Panc1 (cell line): ENCODE measurements around the gene FAM187B. TPM values are rescaled to one million over a fixed set of nuclear protein-coding genes. Genes with fewer than 3 reads are reported as not detected.
A peak's percentile ranks its signal among the peaks of the same experiment; 100 is the strongest.
"Not testable (repeated sequence)": the region's sequence is repeated elsewhere in the genome, so short reads cannot be mapped to it uniquely, and the experiment has no call there.

ENCODE experiments used
- ATAC-seq: fragments of 200-7000 bp; cut with Tn5 transposase; 2 replicates; pipeline ENCODE4 v1.9.1; 2020; ENCODE audit warnings: mild to moderate bottlenecking, moderate library complexity
- BruUV-seq: library from RNA; stranded (reverse); fragments of 400-500 nt; replicated peaks from 2 replicates; lab custom pipeline; 2021; lab: Mats Ljungman, UMichigan
- CTCF ChIA-PET: fragments of 300-600 bp; sonication (Branson Sonifier 250); formaldehyde crosslinking; loops from one replicate; lab custom pipeline; 2022; ENCODE audit warnings: antibody characterized with exemption; lab: Charles Lee
- POLR2A ChIA-PET: fragments of 300-600 bp; sonication (Branson Sonifier 250); formaldehyde crosslinking; loops from one replicate; lab custom pipeline; 2022; ENCODE audit warnings: antibody characterized with exemption; lab: Charles Lee
- DNase-seq: peaks from one replicate; pipeline ENCODE4 v3.0.0-alpha.2; 2010; ENCODE audit warnings: low read depth, low spot score
- H3K27ac ChIP-seq: 2 replicates; pipeline ENCODE4 v1.5.1; 2011; ENCODE audit warnings: mild to moderate bottlenecking, low read length, inconsistent platforms
- H3K27me3 ChIP-seq: fragments of 200-500 bp; sonication (Bioruptor generic); 2 replicates; pipeline ENCODE4 v1.6.0; 2014; ENCODE audit warnings: low read length, inconsistent platforms; ENCODE audit not compliant: control insufficient read depth, insufficient read depth
- H3K36me3 ChIP-seq: fragments of 200-500 bp; sonication (Bioruptor generic); 2 replicates; pipeline ENCODE4 v1.5.1; 2014; ENCODE audit warnings: inconsistent platforms, mild to moderate bottlenecking, low read length, moderate library complexity; ENCODE audit not compliant: control insufficient read depth, insufficient read depth
- H3K4me1 ChIP-seq: 2 replicates; pipeline ENCODE4 v1.5.1; 2011; ENCODE audit warnings: inconsistent platforms, mild to moderate bottlenecking, low read length, moderate library complexity; ENCODE audit not compliant: control insufficient read depth, insufficient read depth
- H3K4me3 ChIP-seq, 2 experiments: 2 replicates each; pipeline ENCODE4 v1.5.1; 2011 to 2012; ENCODE audit warnings: low read depth in 2 of 2, low read length in 2 of 2, mild to moderate bottlenecking in 2 of 2, inconsistent platforms in 1 of 2, moderate library complexity in 1 of 2
- H3K9me3 ChIP-seq: fragments of 200-500 bp; sonication (Bioruptor generic); 2 replicates; pipeline ENCODE4 v1.5.1; 2014; ENCODE audit warnings: low read depth, mild to moderate bottlenecking, inconsistent platforms, low read length, moderate library complexity; ENCODE audit not compliant: control insufficient read depth, insufficient read depth
- POLR2AphosphoS5 ChIP-seq: IDR thresholded peaks from 2 replicates; pipeline ENCODE4 v1.6.1; 2012; ENCODE audit warnings: mild to moderate bottlenecking, low read depth, low read length, moderate library complexity
- SIN3A ChIP-seq: IDR thresholded peaks from 2 replicates; pipeline ENCODE4 v1.6.1; 2012; ENCODE audit warnings: low read depth, mild to moderate bottlenecking, low read length, moderate library complexity, borderline replicate concordance; ENCODE audit not compliant: insufficient read depth
- TCF7L2 ChIP-seq: IDR thresholded peaks from 2 replicates; pipeline ENCODE4 v1.6.1; 2011; ENCODE audit warnings: mild to moderate bottlenecking, low read depth, low read length, inconsistent platforms
- in situ Hi-C: cut with HindIII; loops from 2 replicates; pipeline ENCODE4 v1.10.0; 2016; ENCODE audit warnings: low sequenced_read_pairs, low pct_unique_long_range_greater_than_20kb
- intact Hi-C: fragments of 100-400 bp; cut with micrococcal nuclease; formaldehyde crosslinking; loops from one replicate; pipeline ENCODE4 v1.10.0; 2022; ENCODE audit not compliant: unreplicated experiment
- total RNA-seq: library from RNA; stranded (reverse); gene quantifications from one replicate; pipeline ENCODE4 v1.2.1, GENCODE V29; 2021; ENCODE audit not compliant: unreplicated experiment
- TF ChIP-seq, protein P1 (sequence below): fragments of 450-650 bp; IDR thresholded peaks from 2 replicates; pipeline ENCODE4 v1.5.1; 2017; ENCODE audit warnings: mild to moderate bottlenecking
- TF ChIP-seq, protein P2 (sequence below), 2 experiments: IDR thresholded peaks; 2 replicates each; pipeline ENCODE4 v1.6.1; 2011 to 2012; ENCODE audit warnings: low read depth in 2 of 2, control low read depth in 1 of 2, low read length in 1 of 2, mild to moderate bottlenecking in 1 of 2, moderate library complexity in 1 of 2; ENCODE audit not compliant: insufficient read depth in 1 of 2

Gene FAM187B
- total RNA-seq, 1 experiment from 2014 or later, result not detected

DNA sequence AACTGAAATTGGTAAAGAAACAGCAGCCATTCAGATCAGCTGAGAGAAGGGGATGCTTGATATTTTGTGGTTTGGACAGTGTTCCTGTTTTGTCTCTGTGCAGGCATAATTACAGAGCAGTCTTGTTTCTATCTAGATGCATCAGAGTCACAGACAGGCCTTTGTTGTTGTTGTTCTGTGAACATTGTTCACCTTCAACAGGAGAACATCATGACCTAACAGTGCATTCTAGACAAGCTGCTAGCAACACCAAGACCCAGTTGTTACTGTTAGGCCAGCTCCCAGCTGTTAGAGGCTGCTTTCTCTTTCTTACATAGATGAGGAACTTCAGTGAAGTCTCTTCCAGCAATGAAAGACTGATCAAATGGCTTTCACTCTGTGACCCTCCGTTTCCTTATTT, 11.8 kb upstream of the FAM187B start:
- intact Hi-C loops (no loop called here), in situ Hi-C loops (no loop called here)
- no peak overlapping the region for H3K4me3 ChIP-seq
- H3K27me3 ChIP-seq, result peaks cover 35% of the 10 kb centered on the region
- ChIA-PET CTCF (no interaction called here), POLR2A (no interaction called here)
- no peaks in the 10 kb centered on the region for H3K36me3 ChIP-seq
- no peak for DNase-seq
- no TSS peak for BruUV-seq
- H3K27ac ChIP-seq, result no peak overlapping the region
- peaks cover 6% of the 10 kb centered on the region; the same call in 1 of the 2 replicates for H3K9me3 ChIP-seq
- ATAC-seq, result no peak
- no peaks in the 10 kb centered on the region for H3K4me1 ChIP-seq
- no peak for TF ChIP-seq SIN3A
- TF ChIP-seq, protein P1, sequence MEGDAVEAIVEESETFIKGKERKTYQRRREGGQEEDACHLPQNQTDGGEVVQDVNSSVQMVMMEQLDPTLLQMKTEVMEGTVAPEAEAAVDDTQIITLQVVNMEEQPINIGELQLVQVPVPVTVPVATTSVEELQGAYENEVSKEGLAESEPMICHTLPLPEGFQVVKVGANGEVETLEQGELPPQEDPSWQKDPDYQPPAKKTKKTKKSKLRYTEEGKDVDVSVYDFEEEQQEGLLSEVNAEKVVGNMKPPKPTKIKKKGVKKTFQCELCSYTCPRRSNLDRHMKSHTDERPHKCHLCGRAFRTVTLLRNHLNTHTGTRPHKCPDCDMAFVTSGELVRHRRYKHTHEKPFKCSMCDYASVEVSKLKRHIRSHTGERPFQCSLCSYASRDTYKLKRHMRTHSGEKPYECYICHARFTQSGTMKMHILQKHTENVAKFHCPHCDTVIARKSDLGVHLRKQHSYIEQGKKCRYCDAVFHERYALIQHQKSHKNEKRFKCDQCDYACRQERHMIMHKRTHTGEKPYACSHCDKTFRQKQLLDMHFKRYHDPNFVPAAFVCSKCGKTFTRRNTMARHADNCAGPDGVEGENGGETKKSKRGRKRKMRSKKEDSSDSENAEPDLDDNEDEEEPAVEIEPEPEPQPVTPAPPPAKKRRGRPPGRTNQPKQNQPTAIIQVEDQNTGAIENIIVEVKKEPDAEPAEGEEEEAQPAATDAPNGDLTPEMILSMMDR, result no peak
- no peak for TF ChIP-seq POLR2AphosphoS5
- TF ChIP-seq, protein P2, sequence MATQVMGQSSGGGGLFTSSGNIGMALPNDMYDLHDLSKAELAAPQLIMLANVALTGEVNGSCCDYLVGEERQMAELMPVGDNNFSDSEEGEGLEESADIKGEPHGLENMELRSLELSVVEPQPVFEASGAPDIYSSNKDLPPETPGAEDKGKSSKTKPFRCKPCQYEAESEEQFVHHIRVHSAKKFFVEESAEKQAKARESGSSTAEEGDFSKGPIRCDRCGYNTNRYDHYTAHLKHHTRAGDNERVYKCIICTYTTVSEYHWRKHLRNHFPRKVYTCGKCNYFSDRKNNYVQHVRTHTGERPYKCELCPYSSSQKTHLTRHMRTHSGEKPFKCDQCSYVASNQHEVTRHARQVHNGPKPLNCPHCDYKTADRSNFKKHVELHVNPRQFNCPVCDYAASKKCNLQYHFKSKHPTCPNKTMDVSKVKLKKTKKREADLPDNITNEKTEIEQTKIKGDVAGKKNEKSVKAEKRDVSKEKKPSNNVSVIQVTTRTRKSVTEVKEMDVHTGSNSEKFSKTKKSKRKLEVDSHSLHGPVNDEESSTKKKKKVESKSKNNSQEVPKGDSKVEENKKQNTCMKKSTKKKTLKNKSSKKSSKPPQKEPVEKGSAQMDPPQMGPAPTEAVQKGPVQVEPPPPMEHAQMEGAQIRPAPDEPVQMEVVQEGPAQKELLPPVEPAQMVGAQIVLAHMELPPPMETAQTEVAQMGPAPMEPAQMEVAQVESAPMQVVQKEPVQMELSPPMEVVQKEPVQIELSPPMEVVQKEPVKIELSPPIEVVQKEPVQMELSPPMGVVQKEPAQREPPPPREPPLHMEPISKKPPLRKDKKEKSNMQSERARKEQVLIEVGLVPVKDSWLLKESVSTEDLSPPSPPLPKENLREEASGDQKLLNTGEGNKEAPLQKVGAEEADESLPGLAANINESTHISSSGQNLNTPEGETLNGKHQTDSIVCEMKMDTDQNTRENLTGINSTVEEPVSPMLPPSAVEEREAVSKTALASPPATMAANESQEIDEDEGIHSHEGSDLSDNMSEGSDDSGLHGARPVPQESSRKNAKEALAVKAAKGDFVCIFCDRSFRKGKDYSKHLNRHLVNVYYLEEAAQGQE (IDR thresholded peaks at IDR 0.05; ENCODE audit: insufficient read depth in 1 of 2, low read depth in 2 of 2, low read length in 1 of 2), result no peak
- TF ChIP-seq TCF7L2, result no peak

DNA sequence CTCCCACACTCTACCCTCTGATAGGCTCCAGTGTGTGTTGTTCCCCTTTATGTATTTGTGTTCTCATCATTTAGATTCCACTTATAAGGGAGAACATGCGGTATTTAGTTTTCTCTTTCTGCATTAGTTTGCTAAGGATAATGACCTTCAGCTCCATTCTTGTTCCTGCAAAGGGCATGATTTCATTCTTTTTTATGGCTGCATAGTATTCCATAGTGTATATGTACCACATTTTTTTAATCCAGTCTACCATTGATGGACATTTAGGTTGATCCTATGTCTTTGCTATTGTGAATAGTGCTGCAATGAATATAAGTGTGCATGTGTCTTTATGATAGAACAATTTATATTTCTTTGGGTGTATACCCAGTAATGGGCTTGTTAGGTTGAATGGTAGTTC, 11.1 kb upstream of the FAM187B start:
- CTCF ChIA-PET, DNase-seq, BruUV-seq, intact Hi-C loops, H3K36me3 ChIP-seq, POLR2A ChIA-PET, H3K4me1 ChIP-seq, H3K4me3 ChIP-seq, H3K9me3 ChIP-seq, in situ Hi-C loops, ATAC-seq, H3K27ac ChIP-seq: not testable (repeated sequence)
- peaks cover 34% of the 10 kb centered on the region for H3K27me3 ChIP-seq

DNA sequence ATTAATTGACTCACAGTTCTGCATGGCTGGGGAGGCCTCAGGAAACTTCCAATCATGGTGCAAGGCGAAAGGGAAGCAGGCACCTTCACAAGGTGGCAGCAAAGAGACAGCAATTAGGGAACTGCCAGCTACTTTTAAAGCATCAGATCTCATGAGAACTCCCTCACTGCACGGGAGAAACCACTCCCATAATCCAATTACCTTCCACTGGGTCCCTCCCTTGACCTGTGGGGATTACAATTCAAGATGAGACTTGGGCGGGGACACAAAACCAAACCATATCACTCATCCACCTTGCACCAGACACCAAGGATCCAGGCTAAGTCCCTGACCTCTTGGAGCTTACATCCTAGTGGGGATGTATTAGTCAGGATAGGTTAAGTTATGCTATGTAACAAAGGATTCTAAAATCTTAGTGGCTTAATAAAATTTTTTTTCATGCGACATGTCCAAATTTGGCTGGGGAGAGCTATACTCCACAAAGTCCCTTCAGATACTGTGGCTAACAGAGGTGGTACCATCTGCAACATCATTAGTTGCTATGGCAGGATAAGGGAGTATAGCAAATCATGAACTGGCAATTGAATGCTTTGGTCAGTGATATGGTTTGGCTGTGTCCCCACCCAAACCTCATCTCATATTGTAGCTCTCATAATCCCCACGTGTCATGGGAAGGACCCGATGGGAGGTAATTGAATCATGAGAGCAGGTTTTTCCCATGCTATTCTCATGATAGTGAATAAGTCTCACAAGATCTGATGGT, 8.3 kb upstream of the FAM187B start:
- no peak for DNase-seq
- peaks cover 15% of the 10 kb centered on the region; the same call in 1 of the 2 replicates for H3K27me3 ChIP-seq
- H3K9me3 ChIP-seq, result peaks cover 6% of the 10 kb centered on the region; the same call in 1 of the 2 replicates
- ChIA-PET CTCF (interaction anchor here (0.5 to 0.7 kb wide), 3 partner anchors 28 to 583 kb away, joined by 3 to 12 read pairs (median 4); no protein-coding TSS in a partner anchor), POLR2A (interaction anchor here (0.6 kb wide), 1 partner anchor 250 kb away, joined by 3 read pairs; no protein-coding TSS in a partner anchor)
- in situ Hi-C loops (no loop called here), intact Hi-C loops (no loop called here)
- no peak overlapping the region for H3K4me3 ChIP-seq
- BruUV-seq, result no TSS peak
- H3K27ac ChIP-seq, result no peak overlapping the region
- TF ChIP-seq, protein P2 (IDR thresholded peaks at IDR 0.05; ENCODE audit: insufficient read depth in 1 of 2, low read depth in 2 of 2, low read length in 1 of 2), result no peak
- TF ChIP-seq SIN3A (no peak), POLR2AphosphoS5 (no peak), TCF7L2 (no peak)
- TF ChIP-seq, protein P1, result no peak
- H3K36me3 ChIP-seq, result no peaks in the 10 kb centered on the region
- H3K4me1 ChIP-seq, result no peaks in the 10 kb centered on the region
- ATAC-seq, result 0 out of 2 replicates have a peak, but pooled peaks have one; percentile 34
